CD4-positive, alpha-beta T cell (primary cell): Measurements from ENCODE around the gene CEP85. TPM values are rescaled to one million over a fixed set of nuclear protein-coding genes. Genes with fewer than 3 reads are reported as not detected.

ENCODE experiments used
- ATAC-seq: fragments of 200-7000 bp; cut with Tn5 transposase; one replicate; pipeline ENCODE4 v1.10.0; 2022; ENCODE audit warnings: mild to moderate bottlenecking; ENCODE audit not compliant: poor library complexity
- CTCF ChIA-PET: fragments of 350-600 bp; sonication (Branson Sonifier 250); formaldehyde crosslinking; loops from one replicate; lab custom pipeline; 2021; ENCODE audit warnings: antibody characterized with exemption, inconsistent platforms; lab: Charles Lee
- POLR2A ChIA-PET: fragments of 350-600 bp; sonication (Branson Sonifier 250); formaldehyde crosslinking; loops from one replicate; lab custom pipeline; 2021; ENCODE audit warnings: antibody characterized with exemption, inconsistent platforms; lab: Charles Lee
- DNase-seq, 14 experiments: peaks; one replicate each; pipeline ENCODE4 v3.0.0-alpha.2; 2013 to 2020; ENCODE audit warnings: mixed read lengths in 2 of 14
- H3K27ac ChIP-seq, 2 donors: one replicate each; pipeline versions ENCODE4 v1.5.1 to v1.7.0; 2013; ENCODE audit warnings: low read length in 2 of 2, low read depth in 1 of 2, mild to moderate bottlenecking in 1 of 2
- H3K27me3 ChIP-seq, 2 experiments: 1 replicate in 1 of 2; 2 replicates in 1 of 2; pipeline versions ENCODE4 v1.6.1 to v1.7.0; 2013; ENCODE audit warnings: low read length in 2 of 2, control low read depth in 1 of 2, mild to moderate bottlenecking in 1 of 2, moderate library complexity in 1 of 2; ENCODE audit not compliant: insufficient read depth in 2 of 2, control insufficient read depth in 1 of 2
- H3K36me3 ChIP-seq: one replicate; pipeline ENCODE4 v1.6.1; 2013; ENCODE audit warnings: low read length, control low read depth; ENCODE audit not compliant: insufficient read depth
- H3K4me1 ChIP-seq: one replicate; pipeline ENCODE4 v1.6.1; 2013; ENCODE audit warnings: low read length, control low read depth; ENCODE audit not compliant: insufficient read depth
- H3K4me3 ChIP-seq: one replicate; pipeline ENCODE4 v1.5.1; 2013; ENCODE audit warnings: mild to moderate bottlenecking, low read length, moderate library complexity
- H3K9me3 ChIP-seq, 2 experiments: 1 replicate in 1 of 2; 2 replicates in 1 of 2; pipeline versions ENCODE4 v1.6.1 to v1.7.0; 2013; ENCODE audit warnings: low read length in 2 of 2, mild to moderate bottlenecking in 2 of 2, control low read depth in 1 of 2, moderate library complexity in 1 of 2; ENCODE audit not compliant: control insufficient read depth in 1 of 2, insufficient read depth in 1 of 2
- H3K27ac Mint-ChIP-seq: one replicate; pipeline ENCODE4 v1.8.0; 2020; ENCODE audit warnings: mixed read lengths
- H3K27me3 Mint-ChIP-seq: one replicate; pipeline ENCODE4 v1.8.0; 2021; ENCODE audit warnings: mixed read lengths
- H3K36me3 Mint-ChIP-seq: one replicate; pipeline ENCODE4 v1.8.0; 2021; ENCODE audit warnings: low read depth, mixed read lengths
- H3K4me1 Mint-ChIP-seq: one replicate; pipeline ENCODE4 v1.8.0; 2021; ENCODE audit warnings: low read depth, mixed read lengths
- H3K4me3 Mint-ChIP-seq: one replicate; pipeline ENCODE4 v1.8.0; 2020; ENCODE audit warnings: mild to moderate bottlenecking, mixed read lengths
- H3K9me3 Mint-ChIP-seq: one replicate; pipeline ENCODE4 v1.8.0; 2020; ENCODE audit warnings: mixed read lengths
- intact Hi-C, 2 experiments: fragments of 100-400 bp; cut with DNase I in 1 of 2; cut with micrococcal nuclease in 1 of 2; formaldehyde crosslinking; loops; one replicate each; pipeline versions ENCODE4 v1.15.1 to v1.9.0; 2023 to 2025; cut with DNase I, micrococcal nuclease
- total RNA-seq, 174 experiments: library from RNA in 2 of 174; stranded (reverse) in 2 of 174; gene quantifications; one replicate each; pipeline ENCODE4 v1.2.3 and lab custom pipeline; 2021 to 2026
- TF ChIP-seq, protein P1 (sequence below): fragments of 200-600 bp; IDR thresholded peaks from one replicate; pipeline ENCODE4 v1.8.0; 2022; ENCODE audit warnings: antibody characterized with exemption, mild to moderate bottlenecking

CEP85 gene
- total RNA-seq, 2 experiments from 2014 or later, result 7.6 to 8.4 TPM

DNA sequence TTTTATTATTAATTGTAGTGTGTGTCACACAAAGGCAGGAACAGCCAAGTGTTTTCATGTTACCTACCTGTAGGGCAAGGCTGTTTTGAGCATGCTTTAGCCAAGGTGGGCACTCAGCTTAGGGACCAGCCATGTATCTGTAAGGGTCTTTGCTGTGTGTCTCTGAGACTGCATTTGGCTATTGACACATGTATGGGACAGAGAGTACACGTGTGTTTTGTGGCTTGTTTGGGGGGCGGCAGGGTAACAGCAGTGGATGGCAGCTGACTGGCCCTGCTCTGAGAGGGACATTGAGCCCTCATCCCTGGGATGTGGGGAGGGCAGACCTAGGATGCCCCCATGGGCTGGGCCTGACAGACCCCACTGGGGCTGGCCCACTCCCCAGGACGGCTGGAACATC, 36.7 kb upstream of the CEP85 start:
- intact Hi-C loops, result no loop called here
- Mint-ChIP-seq H3K27ac (no peak overlapping the region), H3K9me3 (no peaks in the 10 kb centered on the region), H3K36me3 (no peaks in the 10 kb centered on the region), H3K4me3 (no peak overlapping the region), H3K27me3 (no peaks in the 10 kb centered on the region), H3K4me1 (peaks cover 11% of the 10 kb centered on the region)
- CTCF ChIA-PET, result no interaction called here
- H3K4me1 ChIP-seq, result peaks cover 21% of the 10 kb centered on the region
- POLR2A ChIA-PET, result no interaction called here
- H3K36me3 ChIP-seq, result no peaks in the 10 kb centered on the region
- TF ChIP-seq, protein P1, sequence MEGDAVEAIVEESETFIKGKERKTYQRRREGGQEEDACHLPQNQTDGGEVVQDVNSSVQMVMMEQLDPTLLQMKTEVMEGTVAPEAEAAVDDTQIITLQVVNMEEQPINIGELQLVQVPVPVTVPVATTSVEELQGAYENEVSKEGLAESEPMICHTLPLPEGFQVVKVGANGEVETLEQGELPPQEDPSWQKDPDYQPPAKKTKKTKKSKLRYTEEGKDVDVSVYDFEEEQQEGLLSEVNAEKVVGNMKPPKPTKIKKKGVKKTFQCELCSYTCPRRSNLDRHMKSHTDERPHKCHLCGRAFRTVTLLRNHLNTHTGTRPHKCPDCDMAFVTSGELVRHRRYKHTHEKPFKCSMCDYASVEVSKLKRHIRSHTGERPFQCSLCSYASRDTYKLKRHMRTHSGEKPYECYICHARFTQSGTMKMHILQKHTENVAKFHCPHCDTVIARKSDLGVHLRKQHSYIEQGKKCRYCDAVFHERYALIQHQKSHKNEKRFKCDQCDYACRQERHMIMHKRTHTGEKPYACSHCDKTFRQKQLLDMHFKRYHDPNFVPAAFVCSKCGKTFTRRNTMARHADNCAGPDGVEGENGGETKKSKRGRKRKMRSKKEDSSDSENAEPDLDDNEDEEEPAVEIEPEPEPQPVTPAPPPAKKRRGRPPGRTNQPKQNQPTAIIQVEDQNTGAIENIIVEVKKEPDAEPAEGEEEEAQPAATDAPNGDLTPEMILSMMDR, result no peak
- H3K9me3 ChIP-seq, result no peaks in the 10 kb centered on the region
- ATAC-seq (no peak), DNase-seq (no peak)
- no peak overlapping the region for H3K4me3 ChIP-seq
- no peak overlapping the region for H3K27ac ChIP-seq
- H3K27me3 ChIP-seq, result no peaks in the 10 kb centered on the region

DNA sequence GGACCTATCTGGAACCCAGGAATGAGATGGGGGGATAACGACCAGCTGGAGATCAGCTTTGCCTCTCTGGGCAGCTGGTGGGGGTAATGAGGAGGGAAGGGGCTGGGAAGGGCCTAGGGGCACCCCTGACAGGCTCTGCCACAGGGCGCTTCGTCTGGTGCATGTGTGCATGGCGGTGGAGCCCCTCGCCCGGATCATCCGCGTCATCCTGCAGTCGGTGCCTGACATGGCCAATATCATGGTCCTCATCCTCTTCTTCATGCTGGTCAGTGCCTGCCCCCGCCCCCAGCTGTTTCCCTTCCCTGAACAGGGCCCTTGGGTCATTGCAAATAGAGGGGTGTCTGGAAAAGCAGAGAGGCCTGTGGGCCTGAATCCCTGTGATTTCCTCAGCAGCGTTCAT, 36.2 kb upstream of the CEP85 start:
- ATAC-seq, result no peak
- H3K27me3 ChIP-seq, result no peaks in the 10 kb centered on the region
- ChIA-PET POLR2A (no interaction called here), CTCF (no interaction called here)
- no peaks in the 10 kb centered on the region for H3K36me3 Mint-ChIP-seq
- H3K4me3 Mint-ChIP-seq, result no peak overlapping the region
- TF ChIP-seq, protein P1, result no peak
- no peak overlapping the region for H3K27ac ChIP-seq
- no peaks in the 10 kb centered on the region for H3K27me3 Mint-ChIP-seq
- intact Hi-C loops, result no loop called here
- no peaks in the 10 kb centered on the region for H3K9me3 ChIP-seq
- no peak overlapping the region for H3K4me3 ChIP-seq
- peaks cover 16% of the 10 kb centered on the region for H3K4me1 Mint-ChIP-seq
- H3K27ac Mint-ChIP-seq, result no peak overlapping the region
- peaks cover 26% of the 10 kb centered on the region for H3K4me1 ChIP-seq
- no peaks in the 10 kb centered on the region for H3K9me3 Mint-ChIP-seq
- DNase-seq, result no peak
- no peaks in the 10 kb centered on the region for H3K36me3 ChIP-seq

DNA sequence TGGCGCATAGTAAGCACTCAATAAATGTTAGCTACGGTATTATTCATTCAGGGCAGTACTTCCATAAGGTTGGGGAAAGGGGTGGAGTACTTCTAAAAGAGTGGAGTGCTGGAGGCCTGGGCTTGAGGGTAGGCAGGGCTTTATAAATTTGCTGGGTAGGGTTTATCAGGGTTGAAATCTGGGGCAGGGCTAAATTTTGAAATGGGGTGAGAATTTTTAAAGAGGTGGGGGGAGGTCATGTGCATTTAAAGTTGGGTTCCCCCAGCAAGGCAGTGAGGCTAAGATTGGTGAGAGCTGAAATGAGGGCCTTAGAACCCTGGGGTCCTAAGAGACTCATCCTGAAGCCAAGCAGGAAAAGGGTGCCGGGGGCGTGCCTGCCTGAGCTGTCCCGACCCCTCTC, 33.6 kb upstream of the CEP85 start:
- no peaks in the 10 kb centered on the region for H3K9me3 Mint-ChIP-seq
- Histone ChIP-seq H3K27ac (no peak overlapping the region), H3K27me3 (no peaks in the 10 kb centered on the region), H3K36me3 (no peaks in the 10 kb centered on the region), H3K9me3 (no peaks in the 10 kb centered on the region), H3K4me3 (no peak overlapping the region), H3K4me1 (peaks cover 34% of the 10 kb centered on the region)
- intact Hi-C loops, result no loop called here
- TF ChIP-seq, protein P1, result no peak
- ChIA-PET POLR2A (no interaction called here), CTCF (interaction anchor here (0.9 to 3.0 kb wide), 2 partner anchors 31 to 34 kb away, joined by 4 to 17 read pairs; partner anchors contain the start of genes CEP85 and ZNF593)
- no peak overlapping the region for H3K27ac Mint-ChIP-seq
- H3K36me3 Mint-ChIP-seq, result no peaks in the 10 kb centered on the region
- peaks cover 23% of the 10 kb centered on the region for H3K4me1 Mint-ChIP-seq
- H3K4me3 Mint-ChIP-seq, result no peak overlapping the region
- no peaks in the 10 kb centered on the region for H3K27me3 Mint-ChIP-seq
- ATAC-seq, result no peak
- no peak for DNase-seq
